H54 (cell line): ENCODE measurements around the gene ATG2A.

Experiments
- DNase-seq: peaks from one replicate; pipeline ENCODE4 v3.0.0; 2011; ENCODE audit warnings: low spot score, mixed read lengths; ENCODE audit not compliant: insufficient read length
- FAIRE-seq: peaks from 3 replicates; lab custom pipeline; 2011; peaks lifted over from hg19 to GRCh38; lab: Jason Lieb, UNC
- POLR2A ChIP-seq: IDR thresholded peaks from 2 replicates; pipeline ENCODE4 v1.6.1; 2011; ENCODE audit warnings: low read depth, mild to moderate bottlenecking, low read length

The ATG2A gene

GRCh38 chr11:64891880-64892279, 25.1 kb downstream of the ATG2A start:
- DNase-seq = no peak
- no peak for TF ChIP-seq POLR2A
- FAIRE-seq = no peak

- DNase-seq (no peak), FAIRE-seq (no peak)
- no peak for TF ChIP-seq POLR2A
These were observed 25.7 kb downstream of the ATG2A start for GRCh38 chr11:64891215-64891848.

GRCh38 chr11:64890522-64890939, 26.5 kb downstream of the ATG2A start:
- no peak for TF ChIP-seq POLR2A
- no peak for DNase-seq
- FAIRE-seq = no peak

- no peak for TF ChIP-seq POLR2A
- FAIRE-seq (no peak), DNase-seq (no peak)
These were observed 28.1 kb downstream of the ATG2A start for GRCh38 chr11:64888729-64889511.

- no peak for DNase-seq
- no peak for FAIRE-seq
- no peak for TF ChIP-seq POLR2A
These were observed 28.6 kb downstream of the ATG2A start for GRCh38 chr11:64888406-64888728.

- peak; percentile 72 for DNase-seq
- FAIRE-seq = no peak
These were observed 29.1 kb downstream of the ATG2A start for GRCh38 chr11:64887757-64888405.

GRCh38 chr11:64887234-64887756, 29.7 kb downstream of the ATG2A start:
- no peak for DNase-seq
- FAIRE-seq = no peak

More at GRCh38 chr11:64887757-64888405, 29.1 kb downstream of the ATG2A start:
- no peak for TF ChIP-seq POLR2A

GRCh38 chr11:64885367-64886286, 31.4 kb downstream of the ATG2A start:
- TF ChIP-seq POLR2A = no peak
- no peak for DNase-seq
- no peak for FAIRE-seq

More at GRCh38 chr11:64887234-64887756, 29.7 kb downstream of the ATG2A start:
- TF ChIP-seq POLR2A = no peak

- TF ChIP-seq POLR2A = no peak
- no peak for FAIRE-seq
- no peak for DNase-seq
These were observed 33.0 kb downstream of the ATG2A start for GRCh38 chr11:64884019-64884418.

GRCh38 chr11:64883575-64883974, 33.4 kb downstream of the ATG2A start:
- DNase-seq (no peak), FAIRE-seq (no peak)
- no peak for TF ChIP-seq POLR2A

- FAIRE-seq = no peak
- no peak for DNase-seq
- no peak for TF ChIP-seq POLR2A
These were observed 34.8 kb downstream of the ATG2A start for GRCh38 chr11:64882243-64882642.

- FAIRE-seq = no peak
These were observed 35.5 kb downstream of the ATG2A start for GRCh38 chr11:64881476-64881875.

More at GRCh38 chr11:64881476-64881875, 35.5 kb downstream of the ATG2A start:
- no peak for DNase-seq
- TF ChIP-seq POLR2A = no peak
